Transverse colon (tissue), 4 donors: ENCODE data around the gene RPTOR. TPM values are rescaled to one million over a fixed set of nuclear protein-coding genes. Genes with fewer than 3 reads are reported as not detected.

ENCODE experiments used
- DNase-seq: peaks from one replicate; pipeline ENCODE4 v3.0.0-alpha.2; 2019
- H3K27ac ChIP-seq, 4 donors: fragments of 200-600 bp; sonication (generic); 2 replicates each; pipeline ENCODE4 v1.5.1; 2016 to 2018; ENCODE audit warnings: inconsistent platforms in 4 of 4
- H3K27me3 ChIP-seq: fragments of 200-600 bp; sonication (generic); 2 replicates; pipeline ENCODE4 v1.5.1; 2017; ENCODE audit warnings: inconsistent platforms
- H3K36me3 ChIP-seq, 4 donors: fragments of 200-600 bp; sonication (generic); 2 replicates each; pipeline ENCODE4 v1.5.1; 2017 to 2019; ENCODE audit warnings: inconsistent platforms in 4 of 4
- H3K4me1 ChIP-seq, 4 donors: fragments of 200-600 bp; sonication (generic); 2 replicates each; pipeline ENCODE4 v1.5.1; 2017 to 2020; ENCODE audit warnings: inconsistent platforms in 4 of 4
- H3K4me3 ChIP-seq, 4 donors: fragments of 200-600 bp; sonication (generic); 1 replicate in 1 of 4; 2 replicates in 3 of 4; pipeline versions ENCODE4 v1.5.1 to v1.6.1; 2017 to 2019; ENCODE audit warnings: inconsistent platforms in 4 of 4
- H3K9me3 ChIP-seq, 2 donors: fragments of 200-600 bp; sonication (generic); 2 replicates each; pipeline ENCODE4 v1.5.1; 2017 to 2019; ENCODE audit warnings: inconsistent platforms in 2 of 2
- EP300 ChIP-seq: sonication (generic); formaldehyde crosslinking; IDR thresholded peaks from one replicate; pipeline ENCODE4 v1.6.1; 2017; ENCODE audit warnings: antibody characterized with exemption, low read depth
- POLR2A ChIP-seq: fragments of 450-650 bp; IDR thresholded peaks from one replicate; pipeline ENCODE4 v1.6.1; 2016; ENCODE audit warnings: antibody characterized with exemption, mild to moderate bottlenecking, moderate library complexity
- POLR2AphosphoS5 ChIP-seq, 3 donors: sonication (generic); formaldehyde crosslinking; IDR thresholded peaks; one replicate each; pipeline ENCODE4 v1.6.1; 2016; ENCODE audit warnings: antibody characterized with exemption in 3 of 3
- WGBS, 2 donors: methylation state at CpG; one replicate each; pipeline ENCODE4 v1.1.5; 2018; ENCODE audit warnings: low coverage in 1 of 2; 5-methylcytosine and 5-hydroxymethylcytosine counted together
- in situ Hi-C, 4 donors: fragments of 200-750 bp; cut with MboI; loops; one replicate each; pipeline versions ENCODE4 v1.15.0 to v1.15.1; 2017; ENCODE audit warnings: low sequenced_read_pairs in 3 of 4, low pct_ligation_motif_present in 1 of 4, low pct_unique_long_range_greater_than_20kb in 1 of 4
- intact Hi-C: fragments of 100-400 bp; cut with DNase I; formaldehyde crosslinking; loops from one replicate; pipeline ENCODE4 v1.15.1; 2023; ENCODE audit warnings: low total_unique reads
- total RNA-seq, 4 donors: library from RNA; depleted of rRNA; stranded (reverse); fragments of >200 nt; gene quantifications; one replicate each; pipeline ENCODE4 v1.1.0, GENCODE V29; 2016
- TF ChIP-seq, protein P1 (sequence below), 5 experiments: fragments of 200-600 bp in 3 of 5; fragments of 450-650 bp in 2 of 5; sonication (generic) in 3 of 5; IDR thresholded peaks; 1 replicate in 2 of 5; 2 replicates in 3 of 5; pipeline ENCODE4 v1.5.1; 2016 to 2017; ENCODE audit warnings: antibody characterized with exemption in 5 of 5, inconsistent platforms in 3 of 5, mild to moderate bottlenecking in 2 of 5, moderate library complexity in 1 of 5

RPTOR gene
- total RNA-seq, 4 donors from 2014 or later = 28.9 to 79.3 (median 48.0) TPM

DNA sequence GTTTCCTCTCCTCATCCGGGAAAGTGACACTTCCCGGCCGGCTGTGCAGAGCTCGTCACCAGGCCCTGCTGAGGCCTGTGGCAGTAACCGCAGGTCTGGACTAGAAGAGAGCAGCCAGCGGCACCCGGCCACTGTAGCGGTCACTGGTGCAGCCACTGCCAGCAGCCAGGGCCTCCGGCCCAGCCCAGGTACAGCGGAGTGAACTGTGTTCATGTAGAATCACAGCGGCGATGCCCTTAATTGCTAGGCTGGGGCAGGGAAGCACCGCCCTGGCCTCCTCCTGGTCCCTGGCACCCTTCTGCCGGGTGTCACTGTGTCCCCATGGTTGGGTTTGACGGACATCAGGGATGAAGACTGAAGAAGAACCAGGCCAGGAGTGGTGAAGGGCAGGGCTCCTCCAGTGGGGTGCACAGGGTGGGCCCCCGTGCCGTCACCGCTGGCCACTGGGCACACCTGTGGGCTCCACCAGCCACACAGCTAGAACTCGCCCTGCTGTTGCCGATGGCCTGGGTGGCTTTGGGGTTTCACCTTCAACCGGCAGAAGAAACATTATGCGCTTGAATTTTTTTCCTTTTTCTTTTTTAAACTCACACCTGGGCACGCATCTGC is 281.8 kb downstream of the RPTOR start:
- Histone ChIP-seq H3K4me1 (no peaks in the 10 kb centered on the region), H3K36me3 (peaks cover 0 to 7% (median 0%) of the 10 kb centered on the region in 4 donors), H3K4me3 (no peak overlapping the region), H3K9me3 (no peaks in the 10 kb centered on the region), H3K27ac (no peak overlapping the region), H3K27me3 (no peaks in the 10 kb centered on the region)
- WGBS, 2 donors = 93 to 94% methylated on average over 5 to 23 of the region's 23 CpGs
- intact Hi-C loops = no loop called here
- TF ChIP-seq POLR2AphosphoS5 (IDR thresholded peaks at IDR 0.05) (no peak), POLR2A (no peak), EP300 (no peak)
- TF ChIP-seq, protein P1, sequence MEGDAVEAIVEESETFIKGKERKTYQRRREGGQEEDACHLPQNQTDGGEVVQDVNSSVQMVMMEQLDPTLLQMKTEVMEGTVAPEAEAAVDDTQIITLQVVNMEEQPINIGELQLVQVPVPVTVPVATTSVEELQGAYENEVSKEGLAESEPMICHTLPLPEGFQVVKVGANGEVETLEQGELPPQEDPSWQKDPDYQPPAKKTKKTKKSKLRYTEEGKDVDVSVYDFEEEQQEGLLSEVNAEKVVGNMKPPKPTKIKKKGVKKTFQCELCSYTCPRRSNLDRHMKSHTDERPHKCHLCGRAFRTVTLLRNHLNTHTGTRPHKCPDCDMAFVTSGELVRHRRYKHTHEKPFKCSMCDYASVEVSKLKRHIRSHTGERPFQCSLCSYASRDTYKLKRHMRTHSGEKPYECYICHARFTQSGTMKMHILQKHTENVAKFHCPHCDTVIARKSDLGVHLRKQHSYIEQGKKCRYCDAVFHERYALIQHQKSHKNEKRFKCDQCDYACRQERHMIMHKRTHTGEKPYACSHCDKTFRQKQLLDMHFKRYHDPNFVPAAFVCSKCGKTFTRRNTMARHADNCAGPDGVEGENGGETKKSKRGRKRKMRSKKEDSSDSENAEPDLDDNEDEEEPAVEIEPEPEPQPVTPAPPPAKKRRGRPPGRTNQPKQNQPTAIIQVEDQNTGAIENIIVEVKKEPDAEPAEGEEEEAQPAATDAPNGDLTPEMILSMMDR (IDR thresholded peaks at IDR 0.05) = no peak
- DNase-seq = no peak
- in situ Hi-C loops = no loop called here

DNA sequence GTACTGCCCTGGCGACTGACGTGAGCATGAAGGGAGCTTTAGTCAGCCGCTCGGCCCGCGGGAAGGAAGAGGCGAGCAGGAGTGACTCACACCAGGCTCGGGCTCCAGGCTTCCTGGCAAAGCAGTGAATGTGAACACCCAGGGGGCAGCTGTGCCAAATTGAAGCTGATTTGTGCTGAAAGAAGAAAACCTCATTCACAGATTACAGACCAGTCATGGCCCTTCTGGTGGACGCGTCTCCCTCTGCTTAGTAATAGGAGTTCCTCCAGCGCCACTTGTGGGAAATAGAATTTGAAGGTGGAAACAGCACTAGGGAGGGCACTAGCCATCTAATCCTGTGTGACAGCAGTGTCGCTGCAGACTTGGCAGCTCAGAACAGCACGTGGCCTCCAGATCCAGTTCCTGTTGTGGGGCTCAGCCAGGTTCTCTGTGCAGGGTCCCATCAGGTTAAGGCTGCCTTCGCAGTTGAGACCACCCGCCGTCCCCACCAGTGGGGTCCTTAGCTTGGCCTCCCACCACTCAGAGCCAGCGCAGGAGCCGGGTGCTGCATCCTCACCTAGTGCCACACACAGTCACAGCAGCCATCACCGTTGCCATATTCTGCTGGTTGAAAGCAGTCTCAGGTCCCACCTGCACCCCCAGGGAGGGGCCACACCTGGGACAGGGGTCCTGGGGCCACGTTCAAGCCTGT is 282.5 kb downstream of the RPTOR start:
- H3K27ac ChIP-seq = no peak overlapping the region
- H3K27me3 ChIP-seq = no peaks in the 10 kb centered on the region
- H3K4me1 ChIP-seq = peaks cover under 1 to 3% (median 2%) of the 10 kb centered on the region in 4 donors
- DNase-seq = no peak
- peaks cover 0 to 7% (median 0%) of the 10 kb centered on the region in 4 donors for H3K36me3 ChIP-seq
- no peak overlapping the region for H3K4me3 ChIP-seq
- no peaks in the 10 kb centered on the region for H3K9me3 ChIP-seq
- 78 to 80% methylated on average over 7 to 20 of the region's 20 CpGs for WGBS, 2 donors
- in situ Hi-C loops (no loop called here), intact Hi-C loops (no loop called here)
- TF ChIP-seq POLR2A (no peak), POLR2AphosphoS5 (IDR thresholded peaks at IDR 0.05) (no peak), EP300 (no peak)
- TF ChIP-seq, protein P1 (IDR thresholded peaks at IDR 0.05) = no peak

DNA sequence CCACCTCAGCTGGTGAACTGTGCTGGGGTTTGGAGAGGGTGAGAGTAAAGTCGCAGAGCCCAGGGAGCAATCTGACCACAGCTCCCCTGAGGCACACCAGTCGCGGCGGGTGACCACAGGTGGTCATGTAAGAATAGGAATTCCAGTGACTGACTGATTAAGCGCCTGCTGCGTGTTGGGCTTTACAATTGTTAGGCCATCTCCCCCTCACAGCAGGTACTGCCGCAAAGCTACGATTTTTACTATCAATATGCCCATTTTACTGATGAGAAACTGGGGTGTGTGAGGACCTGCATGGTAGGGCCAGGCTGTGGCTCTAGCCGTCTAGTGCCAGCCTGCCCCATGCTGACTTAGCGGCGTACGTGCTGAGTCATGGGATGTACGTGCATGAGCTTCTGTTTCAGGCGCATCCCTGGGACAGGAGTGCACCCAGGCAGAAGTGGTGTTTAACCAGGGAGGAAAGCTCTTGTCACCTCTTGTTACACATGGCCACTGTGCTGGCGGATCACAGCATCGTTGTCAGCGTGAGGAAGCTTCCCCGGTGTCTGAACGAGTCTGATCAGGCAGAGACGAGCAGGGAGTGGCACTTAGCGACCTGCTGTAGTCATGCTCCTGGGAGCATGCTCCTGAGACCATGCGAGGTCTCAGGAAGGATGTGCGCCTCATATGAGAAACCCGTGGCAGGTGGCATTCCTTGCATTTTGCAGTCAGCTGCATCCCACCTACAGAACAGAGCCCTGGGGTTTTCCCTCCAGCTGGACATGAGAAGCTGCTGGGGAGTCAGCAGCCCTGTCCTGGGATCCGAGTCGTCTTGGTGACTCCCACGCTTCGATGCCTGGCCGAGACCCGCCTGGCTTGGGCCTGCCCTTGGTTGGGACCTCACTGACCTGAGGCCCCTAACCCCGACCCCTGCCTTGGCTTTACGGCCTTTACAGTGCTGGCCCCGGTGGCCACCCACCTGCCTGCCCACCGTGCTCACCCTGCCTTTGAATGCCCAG is 283.3 kb downstream of the RPTOR start:
- no peak for DNase-seq
- no peaks in the 10 kb centered on the region for H3K27me3 ChIP-seq
- H3K4me3 ChIP-seq = no peak overlapping the region
- intact Hi-C loops (no loop called here), in situ Hi-C loops (no loop called here)
- peaks cover 7 to 9% (median 9%) of the 10 kb centered on the region in 4 donors for H3K4me1 ChIP-seq
- no peak overlapping the region for H3K27ac ChIP-seq
- peaks cover 0 to 7% (median 0%) of the 10 kb centered on the region in 4 donors for H3K36me3 ChIP-seq
- H3K9me3 ChIP-seq = no peaks in the 10 kb centered on the region
- TF ChIP-seq EP300 (no peak), POLR2A (no peak), POLR2AphosphoS5 (IDR thresholded peaks at IDR 0.05) (no peak)
- TF ChIP-seq, protein P1 (IDR thresholded peaks at IDR 0.05) = no peak
- 80 to 90% methylated on average over 2 to 33 of the region's 34 CpGs for WGBS, 2 donors
